H1 (cell line): ENCODE data around the gene ULBP3.

ENCODE experiments used
- ATF3 ChIP-seq: IDR thresholded peaks from 2 replicates; pipeline ENCODE4 v1.6.1; 2011; ENCODE audit warnings: low read depth, mild to moderate bottlenecking, low read length; ENCODE audit not compliant: insufficient read depth
- CHD2 ChIP-seq: IDR thresholded peaks from 2 replicates; pipeline ENCODE4 v1.6.1; 2012; ENCODE audit warnings: low read length, improper control_type of control experiment
- CTCF ChIP-seq, 3 experiments: IDR thresholded peaks; 1 replicate in 2 of 3; 2 replicates in 1 of 3; pipeline versions ENCODE4 v1.5.1 to v1.6.1; 2011; ENCODE audit warnings: low read length in 3 of 3, mild to moderate bottlenecking in 3 of 3, inconsistent platforms in 2 of 3, low read depth in 1 of 3, moderate library complexity in 1 of 3; ENCODE audit not compliant: insufficient read depth in 1 of 3; ENCODE audit errors: control extremely low read depth in 1 of 3
- EP300 ChIP-seq, 2 experiments: IDR thresholded peaks; 1 replicate in 1 of 2; 2 replicates in 1 of 2; pipeline ENCODE4 v1.6.1; 2011 to 2012; ENCODE audit warnings: low read depth in 2 of 2, low read length in 2 of 2, mild to moderate bottlenecking in 2 of 2, borderline replicate concordance in 1 of 2, inconsistent platforms in 1 of 2, moderate library complexity in 1 of 2
- HDAC6 ChIP-seq: IDR thresholded peaks from one replicate; pipeline ENCODE4 v1.7.1; 2012; ENCODE audit warnings: low read depth, mild to moderate bottlenecking, inconsistent platforms, low read length, moderate library complexity
- RBBP5 ChIP-seq: IDR thresholded peaks from 2 replicates; pipeline ENCODE4 v1.7.1; 2012; ENCODE audit warnings: low read depth, mild to moderate bottlenecking, inconsistent platforms, low read length, moderate library complexity, borderline replicate concordance
- TEAD4 ChIP-seq: IDR thresholded peaks from 2 replicates; pipeline ENCODE4 v1.6.1; 2012; ENCODE audit warnings: low read depth, low read length, inconsistent platforms, mixed read lengths
- YY1 ChIP-seq: IDR thresholded peaks from 2 replicates; pipeline ENCODE4 v1.6.1; 2011; ENCODE audit warnings: low read depth, mild to moderate bottlenecking, low read length

- TF ChIP-seq CHD2 (no peak), HDAC6 (no peak), CTCF (IDR thresholded peaks at IDR 0.05; ENCODE audit: control extremely low read depth in 1 of 3, insufficient read depth in 1 of 3, low read depth in 1 of 3, low read length in 3 of 3) (no peak), ATF3 (no peak), YY1 (no peak), RBBP5 (no peak), EP300 (IDR thresholded peaks at IDR 0.05; ENCODE audit: borderline replicate concordance in 1 of 2, low read depth in 2 of 2, low read length in 2 of 2) (no peak), TEAD4 (no peak)
These were observed 1.4 kb upstream of the ULBP3 start for GRCh38 chr6:150070236-150070818.
